Measurements from ENCODE around the gene TAF4B. TPM values are rescaled to one million over a fixed set of nuclear protein-coding genes. Genes with fewer than 3 reads are reported as not detected.

TAF4B gene
- total and polyA plus RNA-seq, 2 donors (not counting 1 experiment from before 2014, with no cell fraction given), result 10.5 to 16.1 TPM

- Histone ChIP-seq H3K9me3 (ENCODE audit: control extremely low read depth in 1 of 3, control insufficient read depth in 2 of 3, insufficient read depth in 1 of 3, low read length in 2 of 3) (peaks cover 0 to 2% (median 0%) of the 10 kb centered on the region in 3 donors), H3K4me2 (replicated peaks; ENCODE audit: low read depth, low read length, poor library complexity, severe bottlenecking) (peak overlapping the region; percentile 84), H3K9ac (ENCODE audit: low read length) (peak overlapping the region; percentile 92), H3K27ac (ENCODE audit: low read length in 2 of 2) (peak overlapping the region; percentile 88 to 95), H3K4me1 (ENCODE audit: control insufficient read depth in 2 of 2, insufficient read depth in 2 of 2, low read length in 2 of 2) (peaks cover 21 to 24% of the 10 kb centered on the region in 2 donors), H3K27me3 (replicated peaks in 1 of 4; ENCODE audit: control extremely low read depth in 1 of 4, control insufficient read depth in 3 of 4, insufficient read depth in 4 of 4, low read length in 3 of 4) (no peaks in the 10 kb centered on the region), H3K36me3 (replicated peaks in 1 of 2; ENCODE audit: control extremely low read depth in 1 of 2, control insufficient read depth in 1 of 2, extremely low read depth in 1 of 2, insufficient read depth in 2 of 2, low read length in 1 of 2) (no peaks in the 10 kb centered on the region), H4K20me1 (ENCODE audit: control insufficient read depth, insufficient read depth, low read length, poor library complexity, severe bottlenecking) (peaks cover 13% of the 10 kb centered on the region), H3K79me2 (ENCODE audit: control insufficient read depth, insufficient read depth, low read length) (peaks cover 55% of the 10 kb centered on the region), H2AFZ (ENCODE audit: insufficient read depth, low read depth, low read length, poor library complexity, severe bottlenecking) (peak overlapping the region; percentile 79), H3K4me3 (ENCODE audit: control extremely low read depth in 1 of 5, extremely low read depth in 1 of 5, insufficient read depth in 1 of 5, low read depth in 2 of 5, low read length in 4 of 5) (peak overlapping the region; percentile 66 to 91 (median 82))
- CTCF ChIA-PET, result no interaction called here
- POLR2A ChIA-PET, result interaction anchor here (0.6 to 1.5 kb wide), 4 partner anchors 9 to 304 kb away, joined by 3 to 8 read pairs (median 5); partner anchors contain the start of gene SS18
- ATAC-seq (ENCODE audit: low read depth) (no peak), DNase-seq (no peak)
- Mint-ChIP-seq H3K27me3 (no peaks in the 10 kb centered on the region), H3K27ac (peak overlapping the region; percentile 96), H3K9me3 (ENCODE audit: insufficient read depth) (no peaks in the 10 kb centered on the region), H3K4me3 (peak overlapping the region; percentile 94), H3K4me1 (peaks cover 39% of the 10 kb centered on the region)
- WGBS (ENCODE audit: insufficient coverage), result 15% methylated on average over 24 of the region's 28 CpGs
- intact Hi-C loops (cut with micrococcal nuclease), result loop anchor here (2.0 to 5.0 kb wide), 2 partner anchors 160 to 874 kb away; partner anchors contain the start of gene ZNF521
- TF ChIP-seq CTCF (IDR thresholded peaks at IDR 0.05) (no peak), EZH2 (IDR thresholded peaks at IDR 0.05; ENCODE audit: borderline replicate concordance, insufficient read depth, low read depth, low read length, poor library complexity, severe bottlenecking) (no peak)
Observed at GRCh38 chr18:26227051-26227670, 916 bp downstream of the TAF4B start.

- CTCF ChIA-PET, result no interaction called here
- Histone ChIP-seq H4K20me1 (ENCODE audit: control insufficient read depth, insufficient read depth, low read length, poor library complexity, severe bottlenecking) (peaks cover 23% of the 10 kb centered on the region), H3K9ac (ENCODE audit: low read length) (peak overlapping the region; percentile 92), H3K27me3 (replicated peaks in 1 of 4; ENCODE audit: control extremely low read depth in 1 of 4, control insufficient read depth in 3 of 4, insufficient read depth in 4 of 4, low read length in 3 of 4) (no peaks in the 10 kb centered on the region), H3K79me2 (ENCODE audit: control insufficient read depth, insufficient read depth, low read length) (peaks cover 70% of the 10 kb centered on the region), H2AFZ (ENCODE audit: insufficient read depth, low read depth, low read length, poor library complexity, severe bottlenecking) (no peak overlapping the region), H3K4me2 (replicated peaks; ENCODE audit: low read depth, low read length, poor library complexity, severe bottlenecking) (peak overlapping the region; percentile 84), H3K9me3 (ENCODE audit: control extremely low read depth in 1 of 3, control insufficient read depth in 2 of 3, insufficient read depth in 1 of 3, low read length in 2 of 3) (peaks cover 0 to 2% (median 0%) of the 10 kb centered on the region in 3 donors), H3K4me3 (ENCODE audit: control extremely low read depth in 1 of 5, extremely low read depth in 1 of 5, insufficient read depth in 1 of 5, low read depth in 2 of 5, low read length in 4 of 5) (peak overlapping the region in 2 of 5 experiments; percentile 86 to 91), H3K36me3 (replicated peaks in 1 of 2; ENCODE audit: control extremely low read depth in 1 of 2, control insufficient read depth in 1 of 2, extremely low read depth in 1 of 2, insufficient read depth in 2 of 2, low read length in 1 of 2) (no peaks in the 10 kb centered on the region), H3K27ac (ENCODE audit: low read length in 2 of 2) (no peak overlapping the region), H3K4me1 (ENCODE audit: control insufficient read depth in 2 of 2, insufficient read depth in 2 of 2, low read length in 2 of 2) (peaks cover 21 to 24% of the 10 kb centered on the region in 2 donors)
- Mint-ChIP-seq H3K9me3 (ENCODE audit: insufficient read depth) (no peaks in the 10 kb centered on the region), H3K27me3 (no peaks in the 10 kb centered on the region), H3K4me3 (peak overlapping the region; percentile 94), H3K27ac (peak overlapping the region; percentile 11), H3K4me1 (peaks cover 50% of the 10 kb centered on the region)
- intact Hi-C loops (cut with micrococcal nuclease), result loop anchor here (5.0 kb wide), 1 partner anchor 161 kb away; no protein-coding TSS in a partner anchor
- WGBS (ENCODE audit: insufficient coverage), result 60% methylated on average over 1 of the region's 6 CpGs
- no peak for ATAC-seq (ENCODE audit: low read depth)
- POLR2A ChIA-PET, result no interaction called here
- TF ChIP-seq EZH2 (IDR thresholded peaks at IDR 0.05; ENCODE audit: borderline replicate concordance, insufficient read depth, low read depth, low read length, poor library complexity, severe bottlenecking), result no peak
- TF ChIP-seq CTCF (IDR thresholded peaks at IDR 0.05), result no peak
- DNase-seq, result no peak
Observed at GRCh38 chr18:26228562-26229260, 2.5 kb downstream of the TAF4B start.
